Ovary (tissue), 3 donors: ENCODE data around the gene JPH3.

Experiments used
- CTCF ChIP-seq, 3 donors: fragments of 450-650 bp in 2 of 3; fragments of 200-600 bp in 1 of 3; IDR thresholded peaks; one replicate each; pipeline versions ENCODE4 v1.5.1 to v1.8.0; 2016 to 2022; ENCODE audit warnings: antibody characterized with exemption in 3 of 3, mild to moderate bottlenecking in 1 of 3
- POLR2A ChIP-seq: fragments of 450-650 bp; IDR thresholded peaks from one replicate; pipeline ENCODE4 v1.6.1; 2017; ENCODE audit warnings: antibody characterized with exemption, mild to moderate bottlenecking, moderate library complexity
- donor health status: DM: no; HTN: no; CAD: no.

- TF ChIP-seq CTCF (IDR thresholded peaks at IDR 0.05) (no peak), POLR2A (no peak)
These were observed 122.4 kb downstream of the JPH3 start for GRCh38 chr16:87724490-87725291.
